Measurements from ENCODE around the gene WAC. TPM values are rescaled to one million over a fixed set of nuclear protein-coding genes. Genes with fewer than 3 reads are reported as not detected.

The WAC gene
- total RNA-seq, 4 donors from 2014 or later: 141 to 162 (median 155) TPM

DNA sequence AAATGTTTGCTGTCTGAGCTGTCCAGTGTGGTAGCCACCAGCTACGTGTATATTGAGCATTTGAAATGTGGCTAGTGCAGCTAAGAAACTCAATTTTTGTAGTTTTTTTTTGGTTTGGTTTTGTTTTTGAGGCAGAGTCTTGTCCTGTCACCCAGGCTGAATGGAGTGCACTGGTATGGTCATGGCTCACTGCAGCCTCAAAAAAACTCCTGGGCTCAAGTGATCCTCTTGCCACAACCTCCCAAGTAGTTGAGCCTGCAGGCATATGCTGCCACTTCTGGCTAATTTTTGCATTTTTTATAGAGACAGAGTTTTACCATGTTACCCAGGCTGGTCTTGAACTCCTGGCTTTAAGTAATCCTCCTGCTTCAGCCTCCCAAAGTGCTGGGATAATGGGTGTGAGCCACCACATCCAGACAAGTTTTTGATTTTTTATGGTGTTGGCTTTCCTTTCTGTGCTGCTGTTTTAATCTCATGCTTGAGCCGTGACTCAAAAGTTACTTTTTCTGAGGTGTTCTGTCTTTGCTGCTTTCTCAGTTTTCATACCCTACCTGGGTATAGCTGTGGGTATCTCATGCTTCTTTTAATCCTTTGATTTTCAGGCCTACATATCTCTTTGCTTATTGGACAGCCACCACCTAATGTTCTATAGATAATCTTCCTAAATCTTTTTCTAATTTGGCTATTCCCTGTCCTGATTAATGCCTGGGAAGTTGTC lies 16.0 kb downstream of the WAC start:
- H3K4me1 ChIP-seq: peaks cover 3 to 73% (median 5%) of the 10 kb centered on the region in 3 donors
- 86 to 88% methylated on average over 2 of the region's 2 CpGs for WGBS, 2 donors (ENCODE audit: low coverage in 1 of 2)
- no peaks in the 10 kb centered on the region for H3K27me3 ChIP-seq
- no peaks in the 10 kb centered on the region for H3K9me3 ChIP-seq
- H3K27ac ChIP-seq: no peak overlapping the region
- ATAC-seq: no peak
- no peak overlapping the region for H3K4me3 ChIP-seq
- H3K36me3 ChIP-seq: peaks cover 0 to 28% of the 10 kb centered on the region in 2 donors
- TF ChIP-seq POLR2A (IDR thresholded peaks at IDR 0.05): no peak
- TF ChIP-seq POLR2AphosphoS5 (IDR thresholded peaks at IDR 0.05): no peak
- TF ChIP-seq, protein P1, sequence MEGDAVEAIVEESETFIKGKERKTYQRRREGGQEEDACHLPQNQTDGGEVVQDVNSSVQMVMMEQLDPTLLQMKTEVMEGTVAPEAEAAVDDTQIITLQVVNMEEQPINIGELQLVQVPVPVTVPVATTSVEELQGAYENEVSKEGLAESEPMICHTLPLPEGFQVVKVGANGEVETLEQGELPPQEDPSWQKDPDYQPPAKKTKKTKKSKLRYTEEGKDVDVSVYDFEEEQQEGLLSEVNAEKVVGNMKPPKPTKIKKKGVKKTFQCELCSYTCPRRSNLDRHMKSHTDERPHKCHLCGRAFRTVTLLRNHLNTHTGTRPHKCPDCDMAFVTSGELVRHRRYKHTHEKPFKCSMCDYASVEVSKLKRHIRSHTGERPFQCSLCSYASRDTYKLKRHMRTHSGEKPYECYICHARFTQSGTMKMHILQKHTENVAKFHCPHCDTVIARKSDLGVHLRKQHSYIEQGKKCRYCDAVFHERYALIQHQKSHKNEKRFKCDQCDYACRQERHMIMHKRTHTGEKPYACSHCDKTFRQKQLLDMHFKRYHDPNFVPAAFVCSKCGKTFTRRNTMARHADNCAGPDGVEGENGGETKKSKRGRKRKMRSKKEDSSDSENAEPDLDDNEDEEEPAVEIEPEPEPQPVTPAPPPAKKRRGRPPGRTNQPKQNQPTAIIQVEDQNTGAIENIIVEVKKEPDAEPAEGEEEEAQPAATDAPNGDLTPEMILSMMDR (IDR thresholded peaks at IDR 0.05): no peak
- TF ChIP-seq EP300 (IDR thresholded peaks at IDR 0.05): no peak

DNA sequence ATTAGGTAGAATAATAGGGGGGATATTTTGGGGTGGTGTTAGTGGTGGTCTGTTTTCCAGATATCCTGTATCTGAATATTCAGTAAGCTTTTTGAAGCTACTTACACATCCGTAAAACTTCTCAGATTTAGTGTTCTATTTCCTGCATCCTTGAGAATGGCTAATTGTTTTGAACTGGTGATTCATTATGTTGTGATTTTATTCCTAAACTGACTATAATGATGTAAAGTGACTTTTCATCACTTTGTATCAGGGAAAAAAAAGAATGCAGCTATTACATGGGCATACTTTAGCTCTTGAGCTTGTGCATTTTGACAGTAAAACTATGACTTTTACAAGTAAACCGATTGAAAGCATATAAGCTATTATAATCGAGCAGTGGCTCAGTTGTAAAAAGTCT lies 18.2 kb downstream of the WAC start:
- Histone ChIP-seq H3K9me3 (no peaks in the 10 kb centered on the region), H3K27ac (no peak overlapping the region), H3K4me3 (no peak overlapping the region), H3K36me3 (peaks cover 0 to 38% of the 10 kb centered on the region in 2 donors), H3K27me3 (no peaks in the 10 kb centered on the region), H3K4me1 (peaks cover 3 to 78% (median 4%) of the 10 kb centered on the region in 3 donors)
- WGBS, 2 donors (ENCODE audit: low coverage in 1 of 2): 22 to 54% methylated on average over 3 of the region's 3 CpGs
- no peak for ATAC-seq
- TF ChIP-seq, protein P1 (IDR thresholded peaks at IDR 0.05): no peak
- TF ChIP-seq EP300 (IDR thresholded peaks at IDR 0.05) (no peak), POLR2AphosphoS5 (IDR thresholded peaks at IDR 0.05) (no peak), POLR2A (IDR thresholded peaks at IDR 0.05) (no peak)

DNA sequence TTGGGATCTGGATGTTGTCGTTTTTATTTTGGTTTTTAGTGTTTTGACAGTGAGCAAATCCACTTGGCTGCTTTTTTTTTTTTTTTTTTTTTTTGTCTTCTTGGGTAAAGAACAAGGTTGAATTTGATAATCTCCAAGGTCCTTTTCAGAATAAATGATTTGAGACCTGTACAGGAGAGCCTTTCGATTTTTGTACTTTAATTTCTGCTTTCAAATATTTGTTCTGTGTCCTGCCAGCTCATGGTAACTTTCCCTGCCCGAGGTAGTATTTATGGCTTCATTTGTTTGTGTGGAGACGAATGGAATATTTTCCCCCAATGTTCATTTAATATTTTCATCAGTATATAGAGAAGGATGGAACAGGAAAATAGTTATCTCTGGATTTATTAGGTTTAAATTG lies 19.9 kb downstream of the WAC start:
- Histone ChIP-seq H3K4me1 (peaks cover 3 to 89% (median 11%) of the 10 kb centered on the region in 3 donors), H3K9me3 (no peaks in the 10 kb centered on the region), H3K4me3 (no peak overlapping the region), H3K27me3 (no peaks in the 10 kb centered on the region), H3K36me3 (peaks cover 0 to 37% of the 10 kb centered on the region in 2 donors), H3K27ac (no peak overlapping the region)
- no peak for ATAC-seq
- WGBS, 2 donors (ENCODE audit: low coverage in 1 of 2): 33 to 45% methylated on average over 3 to 4 of the region's 4 CpGs
- TF ChIP-seq EP300 (IDR thresholded peaks at IDR 0.05): no peak
- TF ChIP-seq, protein P1 (IDR thresholded peaks at IDR 0.05): no peak
- no peak for TF ChIP-seq POLR2AphosphoS5 (IDR thresholded peaks at IDR 0.05)
- no peak for TF ChIP-seq POLR2A (IDR thresholded peaks at IDR 0.05)

DNA sequence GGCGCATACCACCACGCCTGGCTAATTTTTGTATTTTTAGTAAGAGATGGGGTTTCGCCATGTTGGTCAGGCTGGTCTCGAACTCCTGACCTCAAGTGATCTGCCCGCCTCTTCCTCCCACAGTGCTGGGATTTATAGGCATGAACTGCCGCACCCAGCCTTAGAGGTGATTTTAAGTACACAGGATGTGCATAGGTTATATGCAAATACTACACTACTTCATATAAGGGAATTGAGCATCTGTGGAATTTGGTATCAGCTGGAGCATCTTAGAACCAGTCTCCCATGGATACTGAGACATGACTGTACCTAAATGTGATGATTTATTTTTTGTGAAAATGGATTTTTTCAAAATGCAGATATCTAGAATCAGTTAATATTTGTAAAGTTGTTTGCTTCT lies 21.1 kb downstream of the WAC start:
- no peaks in the 10 kb centered on the region for H3K9me3 ChIP-seq
- 96 to 100% methylated on average over 5 to 6 of the region's 6 CpGs for whole genome bisulfite sequencing, 2 donors (ENCODE audit: low coverage in 1 of 2)
- peaks cover 3 to 98% (median 17%) of the 10 kb centered on the region in 3 donors for H3K4me1 ChIP-seq
- no peak overlapping the region for H3K27ac ChIP-seq
- no peak overlapping the region for H3K4me3 ChIP-seq
- H3K36me3 ChIP-seq: peaks cover 0 to 27% of the 10 kb centered on the region in 2 donors
- ATAC-seq: no peak
- TF ChIP-seq, protein P1 (IDR thresholded peaks at IDR 0.05): no peak
- TF ChIP-seq EP300 (IDR thresholded peaks at IDR 0.05) (no peak), POLR2AphosphoS5 (IDR thresholded peaks at IDR 0.05) (no peak), POLR2A (IDR thresholded peaks at IDR 0.05) (no peak)
- no peaks in the 10 kb centered on the region for H3K27me3 ChIP-seq

DNA sequence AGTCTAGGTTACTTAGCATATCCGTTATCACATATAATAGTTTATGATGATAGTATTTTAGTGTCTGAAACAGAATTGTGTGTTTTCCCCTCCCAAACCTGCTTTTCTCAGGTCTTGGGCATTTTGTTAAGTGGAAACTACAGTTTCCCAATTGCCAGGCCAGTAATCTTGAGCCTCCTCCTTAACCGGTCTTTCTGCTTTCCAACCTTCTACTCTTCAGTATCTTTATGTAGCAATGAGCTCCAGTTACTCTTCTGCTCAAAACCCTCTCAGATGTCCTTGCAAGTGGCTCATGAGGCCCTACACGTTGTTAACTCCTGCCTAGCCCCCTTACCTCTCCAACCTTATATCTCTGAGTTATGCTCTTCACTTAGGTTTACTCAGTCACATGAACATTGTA lies 22.0 kb downstream of the WAC start:
- Histone ChIP-seq H3K9me3 (no peaks in the 10 kb centered on the region), H3K27ac (no peak overlapping the region), H3K36me3 (peaks cover 0 to 19% of the 10 kb centered on the region in 2 donors), H3K27me3 (no peaks in the 10 kb centered on the region), H3K4me3 (no peak overlapping the region), H3K4me1 (peaks cover 8 to 100% (median 17%) of the 10 kb centered on the region in 3 donors)
- no peak for ATAC-seq
- TF ChIP-seq POLR2AphosphoS5 (IDR thresholded peaks at IDR 0.05) (no peak), POLR2A (IDR thresholded peaks at IDR 0.05) (no peak), EP300 (IDR thresholded peaks at IDR 0.05) (no peak)
- TF ChIP-seq, protein P1 (IDR thresholded peaks at IDR 0.05): no peak
- 84 to 86% methylated on average over 3 of the region's 3 CpGs for WGBS, 2 donors (ENCODE audit: low coverage in 1 of 2)
